Gastrocnemius medialis (tissue), 4 donors: Measurements from ENCODE around the gene HAO2.

Experiments
- POLR2A ChIP-seq, 2 donors: fragments of 450-650 bp; IDR thresholded peaks; one replicate each; pipeline ENCODE4 v1.6.1; 2017; ENCODE audit warnings: antibody characterized with exemption in 2 of 2, mild to moderate bottlenecking in 2 of 2, moderate library complexity in 2 of 2
- TF ChIP-seq, protein P1 (sequence below), 5 experiments: fragments of 450-650 bp in 3 of 5; fragments of 200-600 bp in 2 of 5; sonication (generic) in 2 of 5; IDR thresholded peaks in 4 of 5; conservative IDR thresholded peaks in 1 of 5; 1 replicate in 4 of 5; 2 replicates in 1 of 5; pipeline ENCODE4 v1.5.1; 2016 to 2019; ENCODE audit warnings: antibody characterized with exemption in 5 of 5, mild to moderate bottlenecking in 3 of 5, moderate library complexity in 3 of 5

DNA sequence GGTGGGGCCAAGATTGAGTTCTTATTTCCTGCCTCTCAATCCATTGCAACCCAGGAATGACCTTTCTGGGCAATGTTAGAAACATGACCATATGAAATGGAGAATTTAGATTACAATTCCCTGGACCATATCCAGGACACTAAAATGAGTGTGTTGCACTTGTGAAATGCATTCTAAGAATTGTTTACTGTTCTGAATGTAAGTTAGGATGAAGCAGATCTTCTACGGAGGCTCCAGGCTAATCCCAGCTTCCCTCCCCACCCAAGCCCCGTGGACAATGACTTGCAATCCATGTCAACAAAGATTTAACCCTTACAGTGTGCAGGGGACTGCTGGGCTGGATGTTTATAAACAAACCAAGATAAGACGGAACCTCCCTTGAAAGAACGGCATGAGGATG, 31.7 kb upstream of the HAO2 start:
- TF ChIP-seq, protein P1, sequence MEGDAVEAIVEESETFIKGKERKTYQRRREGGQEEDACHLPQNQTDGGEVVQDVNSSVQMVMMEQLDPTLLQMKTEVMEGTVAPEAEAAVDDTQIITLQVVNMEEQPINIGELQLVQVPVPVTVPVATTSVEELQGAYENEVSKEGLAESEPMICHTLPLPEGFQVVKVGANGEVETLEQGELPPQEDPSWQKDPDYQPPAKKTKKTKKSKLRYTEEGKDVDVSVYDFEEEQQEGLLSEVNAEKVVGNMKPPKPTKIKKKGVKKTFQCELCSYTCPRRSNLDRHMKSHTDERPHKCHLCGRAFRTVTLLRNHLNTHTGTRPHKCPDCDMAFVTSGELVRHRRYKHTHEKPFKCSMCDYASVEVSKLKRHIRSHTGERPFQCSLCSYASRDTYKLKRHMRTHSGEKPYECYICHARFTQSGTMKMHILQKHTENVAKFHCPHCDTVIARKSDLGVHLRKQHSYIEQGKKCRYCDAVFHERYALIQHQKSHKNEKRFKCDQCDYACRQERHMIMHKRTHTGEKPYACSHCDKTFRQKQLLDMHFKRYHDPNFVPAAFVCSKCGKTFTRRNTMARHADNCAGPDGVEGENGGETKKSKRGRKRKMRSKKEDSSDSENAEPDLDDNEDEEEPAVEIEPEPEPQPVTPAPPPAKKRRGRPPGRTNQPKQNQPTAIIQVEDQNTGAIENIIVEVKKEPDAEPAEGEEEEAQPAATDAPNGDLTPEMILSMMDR (IDR thresholded peaks at IDR 0.05 in 4 of 5, conservative IDR thresholded peaks at IDR 0.05 in 1 of 5): no peak
- no peak for TF ChIP-seq POLR2A (IDR thresholded peaks at IDR 0.05)
